ENCODE results near the gene PSMD8. TPM values are rescaled to one million over a fixed set of nuclear protein-coding genes. Genes with fewer than 3 reads are reported as not detected.

The PSMD8 gene
- total and polyA plus RNA-seq, 4 donors, result 177 to 209 (median 191) TPM

- H3K4me3 ChIP-seq (ENCODE audit: low read depth, low read length), result peak overlapping the region; percentile 84
- no peak for DNase-seq (ENCODE audit: low read depth in 4 of 6, low spot score in 6 of 6)
- peaks cover 21% of the 10 kb centered on the region for H3K4me1 ChIP-seq (ENCODE audit: control insufficient read depth, insufficient read depth, low read length)
- H3K36me3 ChIP-seq (ENCODE audit: control insufficient read depth, insufficient read depth, low read length), result peaks cover 29% of the 10 kb centered on the region
- no peaks in the 10 kb centered on the region for H3K27me3 ChIP-seq (ENCODE audit: control insufficient read depth, insufficient read depth, low read length)
- H3K9me3 ChIP-seq (ENCODE audit: control insufficient read depth, insufficient read depth, low read length), result no peaks in the 10 kb centered on the region
- peak overlapping the region; percentile 94 for H3K27ac ChIP-seq (ENCODE audit: low read depth, low read length)
- WGBS (ENCODE audit: insufficient coverage), result 85% methylated on average over 4 of the region's 6 CpGs
Measured at GRCh38 chr19:38373907-38374331, 452 bp upstream of the PSMD8 start.

GRCh38 chr19:38375098-38375493, 725 bp downstream of the PSMD8 start:
- Histone ChIP-seq H3K27me3 (ENCODE audit: control insufficient read depth, insufficient read depth, low read length) (no peaks in the 10 kb centered on the region), H3K36me3 (ENCODE audit: control insufficient read depth, insufficient read depth, low read length) (peaks cover 41% of the 10 kb centered on the region), H3K4me3 (ENCODE audit: low read depth, low read length) (peak overlapping the region; percentile 84), H3K9me3 (ENCODE audit: control insufficient read depth, insufficient read depth, low read length) (no peaks in the 10 kb centered on the region), H3K27ac (ENCODE audit: low read depth, low read length) (peak overlapping the region; percentile 94), H3K4me1 (ENCODE audit: control insufficient read depth, insufficient read depth, low read length) (peaks cover 21% of the 10 kb centered on the region)
- DNase-seq (ENCODE audit: low read depth in 4 of 6, low spot score in 6 of 6), result no peak
- WGBS (ENCODE audit: insufficient coverage), result 2% methylated on average over 18 of the region's 18 CpGs

DNA sequence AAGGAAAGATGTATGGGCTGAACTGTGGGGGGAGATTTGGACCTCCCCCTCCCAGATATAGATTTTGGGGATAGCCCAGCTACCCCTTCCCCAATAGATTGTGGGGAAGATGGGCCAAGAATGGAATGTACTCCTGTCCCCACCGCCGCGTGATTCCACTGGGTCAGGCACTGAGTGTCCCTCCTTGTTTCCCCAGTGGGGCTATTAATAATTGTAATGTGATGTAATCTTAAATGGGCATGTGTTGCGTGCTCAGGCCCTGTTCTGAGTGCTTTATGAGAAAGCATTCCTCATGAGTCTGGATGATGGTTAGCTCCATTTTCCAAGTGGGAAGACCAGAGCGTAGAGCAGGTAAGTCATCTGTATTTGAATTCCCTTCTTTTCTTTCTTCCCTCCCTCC, 1.4 kb downstream of the PSMD8 start:
- H3K4me3 ChIP-seq (ENCODE audit: low read depth, low read length), result peak overlapping the region; percentile 84
- DNase-seq (ENCODE audit: low read depth in 4 of 6, low spot score in 6 of 6), result no peak
- no peak overlapping the region for H3K27ac ChIP-seq (ENCODE audit: low read depth, low read length)

DNA sequence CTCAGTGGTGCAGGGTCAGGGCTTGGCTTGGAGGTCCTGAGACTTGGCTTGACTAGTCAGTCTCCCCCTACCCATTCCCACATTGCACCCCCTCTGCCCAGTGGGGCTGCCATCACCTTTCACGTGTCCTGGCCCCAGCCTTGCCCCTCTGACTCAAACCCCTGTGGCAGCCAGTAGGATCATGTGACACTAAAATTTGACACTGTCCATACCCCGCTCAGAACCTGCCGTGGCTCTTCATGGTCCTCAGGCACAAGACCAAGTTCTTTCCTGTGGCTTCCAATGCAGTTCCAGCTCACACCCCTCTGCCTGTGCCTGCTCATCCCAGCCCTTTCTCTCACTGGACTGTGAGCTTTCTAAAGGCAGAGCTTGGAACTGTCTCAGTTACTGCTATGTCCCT, 2.2 kb downstream of the PSMD8 start:
- Histone ChIP-seq H3K27ac (ENCODE audit: low read depth, low read length) (no peak overlapping the region), H3K36me3 (ENCODE audit: control insufficient read depth, insufficient read depth, low read length) (peaks cover 56% of the 10 kb centered on the region), H3K27me3 (ENCODE audit: control insufficient read depth, insufficient read depth, low read length) (no peaks in the 10 kb centered on the region), H3K4me1 (ENCODE audit: control insufficient read depth, insufficient read depth, low read length) (peaks cover 21% of the 10 kb centered on the region), H3K9me3 (ENCODE audit: control insufficient read depth, insufficient read depth, low read length) (no peaks in the 10 kb centered on the region), H3K4me3 (ENCODE audit: low read depth, low read length) (no peak overlapping the region)
- no peak for DNase-seq (ENCODE audit: low read depth in 4 of 6, low spot score in 6 of 6)
- 92% methylated on average over 3 of the region's 3 CpGs for WGBS (ENCODE audit: insufficient coverage)

More for the DNA sequence above, 1.4 kb downstream of the PSMD8 start:
- no peaks in the 10 kb centered on the region for H3K27me3 ChIP-seq (ENCODE audit: control insufficient read depth, insufficient read depth, low read length)
- H3K9me3 ChIP-seq (ENCODE audit: control insufficient read depth, insufficient read depth, low read length), result no peaks in the 10 kb centered on the region
- peaks cover 21% of the 10 kb centered on the region for H3K4me1 ChIP-seq (ENCODE audit: control insufficient read depth, insufficient read depth, low read length)
- no CpG with 5 or more reads among the region's 5 CpGs for WGBS (ENCODE audit: insufficient coverage)
- peaks cover 47% of the 10 kb centered on the region for H3K36me3 ChIP-seq (ENCODE audit: control insufficient read depth, insufficient read depth, low read length)

GRCh38 chr19:38377052-38377451, 2.7 kb downstream of the PSMD8 start:
- no peaks in the 10 kb centered on the region for H3K9me3 ChIP-seq (ENCODE audit: control insufficient read depth, insufficient read depth, low read length)
- peaks cover 21% of the 10 kb centered on the region for H3K4me1 ChIP-seq (ENCODE audit: control insufficient read depth, insufficient read depth, low read length)
- H3K27ac ChIP-seq (ENCODE audit: low read depth, low read length), result no peak overlapping the region
- peaks cover 60% of the 10 kb centered on the region for H3K36me3 ChIP-seq (ENCODE audit: control insufficient read depth, insufficient read depth, low read length)
- WGBS (ENCODE audit: insufficient coverage), result 93% methylated on average over 3 of the region's 4 CpGs
- no peaks in the 10 kb centered on the region for H3K27me3 ChIP-seq (ENCODE audit: control insufficient read depth, insufficient read depth, low read length)
- H3K4me3 ChIP-seq (ENCODE audit: low read depth, low read length), result no peak overlapping the region
- no peak for DNase-seq (ENCODE audit: low read depth in 4 of 6, low spot score in 6 of 6)

DNA sequence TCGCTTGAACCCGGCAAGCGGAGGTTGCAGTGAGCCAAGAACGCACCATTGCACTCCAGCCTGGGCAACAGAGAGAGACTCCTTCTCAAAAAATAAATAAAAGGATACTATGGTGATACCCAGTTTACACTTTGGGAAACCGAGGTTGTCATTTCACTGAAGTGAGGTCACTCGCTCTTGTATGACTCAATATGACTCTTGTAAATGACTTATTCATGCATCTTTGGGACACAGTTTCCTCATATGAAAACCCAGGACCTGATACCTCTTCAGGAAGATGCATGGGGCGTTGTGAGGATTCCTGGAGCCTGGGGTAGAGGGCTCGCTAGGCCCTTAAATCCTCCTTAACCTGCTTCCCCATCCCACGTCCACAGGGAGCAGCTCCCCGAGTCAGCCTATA, 4.5 kb downstream of the PSMD8 start:
- Histone ChIP-seq H3K9me3 (ENCODE audit: control insufficient read depth, insufficient read depth, low read length) (no peaks in the 10 kb centered on the region), H3K4me1 (ENCODE audit: control insufficient read depth, insufficient read depth, low read length) (peaks cover 17% of the 10 kb centered on the region), H3K27me3 (ENCODE audit: control insufficient read depth, insufficient read depth, low read length) (no peaks in the 10 kb centered on the region), H3K4me3 (ENCODE audit: low read depth, low read length) (no peak overlapping the region), H3K27ac (ENCODE audit: low read depth, low read length) (no peak overlapping the region), H3K36me3 (ENCODE audit: control insufficient read depth, insufficient read depth, low read length) (peaks cover 78% of the 10 kb centered on the region)
- 89% methylated on average over 7 of the region's 10 CpGs for WGBS (ENCODE audit: insufficient coverage)
- no peak for DNase-seq (ENCODE audit: low read depth in 4 of 6, low spot score in 6 of 6)

GRCh38 chr19:38381138-38381537, 6.8 kb downstream of the PSMD8 start:
- no peak for DNase-seq (ENCODE audit: low read depth in 4 of 6, low spot score in 6 of 6)
- Histone ChIP-seq H3K27ac (ENCODE audit: low read depth, low read length) (no peak overlapping the region), H3K9me3 (ENCODE audit: control insufficient read depth, insufficient read depth, low read length) (no peaks in the 10 kb centered on the region), H3K4me1 (ENCODE audit: control insufficient read depth, insufficient read depth, low read length) (peaks cover 9% of the 10 kb centered on the region), H3K27me3 (ENCODE audit: control insufficient read depth, insufficient read depth, low read length) (peaks cover 14% of the 10 kb centered on the region), H3K36me3 (ENCODE audit: control insufficient read depth, insufficient read depth, low read length) (peaks cover 98% of the 10 kb centered on the region), H3K4me3 (ENCODE audit: low read depth, low read length) (no peak overlapping the region)
- 98% methylated on average over 8 of the region's 9 CpGs for WGBS (ENCODE audit: insufficient coverage)

GRCh38 chr19:38383184-38383583, 8.8 kb downstream of the PSMD8 start:
- peaks cover 20% of the 10 kb centered on the region for H3K27me3 ChIP-seq (ENCODE audit: control insufficient read depth, insufficient read depth, low read length)
- H3K4me1 ChIP-seq (ENCODE audit: control insufficient read depth, insufficient read depth, low read length), result peaks cover 23% of the 10 kb centered on the region
- no peak for DNase-seq (ENCODE audit: low read depth in 4 of 6, low spot score in 6 of 6)
- H3K9me3 ChIP-seq (ENCODE audit: control insufficient read depth, insufficient read depth, low read length), result no peaks in the 10 kb centered on the region
- peaks cover 84% of the 10 kb centered on the region for H3K36me3 ChIP-seq (ENCODE audit: control insufficient read depth, insufficient read depth, low read length)
- 98% methylated on average over 9 of the region's 10 CpGs for WGBS (ENCODE audit: insufficient coverage)
- no peak overlapping the region for H3K4me3 ChIP-seq (ENCODE audit: low read depth, low read length)
- no peak overlapping the region for H3K27ac ChIP-seq (ENCODE audit: low read depth, low read length)

GRCh38 chr19:38383743-38384142, 9.4 kb downstream of the PSMD8 start:
- peaks cover 78% of the 10 kb centered on the region for H3K36me3 ChIP-seq (ENCODE audit: control insufficient read depth, insufficient read depth, low read length)
- H3K4me1 ChIP-seq (ENCODE audit: control insufficient read depth, insufficient read depth, low read length), result peaks cover 26% of the 10 kb centered on the region
- DNase-seq (ENCODE audit: low read depth in 4 of 6, low spot score in 6 of 6), result no peak
- 100% methylated on average over 1 of the region's 2 CpGs for WGBS (ENCODE audit: insufficient coverage)
- H3K4me3 ChIP-seq (ENCODE audit: low read depth, low read length), result no peak overlapping the region
- H3K27me3 ChIP-seq (ENCODE audit: control insufficient read depth, insufficient read depth, low read length), result peaks cover 20% of the 10 kb centered on the region
- no peaks in the 10 kb centered on the region for H3K9me3 ChIP-seq (ENCODE audit: control insufficient read depth, insufficient read depth, low read length)
- H3K27ac ChIP-seq (ENCODE audit: low read depth, low read length), result no peak overlapping the region

- no peak overlapping the region for H3K4me3 ChIP-seq (ENCODE audit: low read depth, low read length)
- H3K36me3 ChIP-seq (ENCODE audit: control insufficient read depth, insufficient read depth, low read length), result peaks cover 72% of the 10 kb centered on the region
- peaks cover 25% of the 10 kb centered on the region for H3K27me3 ChIP-seq (ENCODE audit: control insufficient read depth, insufficient read depth, low read length)
- peak in 1 of 6 donors; percentile 21 for DNase-seq (ENCODE audit: low read depth in 4 of 6, low spot score in 6 of 6)
- WGBS (ENCODE audit: insufficient coverage), result 82% methylated on average over 9 of the region's 10 CpGs
- H3K9me3 ChIP-seq (ENCODE audit: control insufficient read depth, insufficient read depth, low read length), result no peaks in the 10 kb centered on the region
- H3K4me1 ChIP-seq (ENCODE audit: control insufficient read depth, insufficient read depth, low read length), result peaks cover 32% of the 10 kb centered on the region
- H3K27ac ChIP-seq (ENCODE audit: low read depth, low read length), result no peak overlapping the region
Measured at GRCh38 chr19:38384209-38385027, 10.0 kb downstream of the PSMD8 start.

Measured in spinal cord (tissue), 10 donors.